Measurements from ENCODE around the gene ERC2.

ERC2 gene

GRCh38 chr3:56365905-56366640, 102.2 kb downstream of the ERC2 start:
- Histone ChIP-seq H3K27me3 (ENCODE audit: control insufficient read depth in 1 of 2, insufficient read depth in 2 of 2, low read length in 2 of 2) (no peaks in the 10 kb centered on the region), H3K4me3 (ENCODE audit: low read depth in 1 of 2, low read length in 2 of 2) (no peak overlapping the region), H3K9ac (ENCODE audit: low read length) (no peak overlapping the region), H3K4me1 (ENCODE audit: insufficient read depth, low read length) (no peaks in the 10 kb centered on the region), H3K9me3 (ENCODE audit: low read length) (no peaks in the 10 kb centered on the region), H3K27ac (ENCODE audit: low read depth, low read length) (no peak overlapping the region), H3K36me3 (ENCODE audit: insufficient read depth, low read length) (no peaks in the 10 kb centered on the region)

DNA sequence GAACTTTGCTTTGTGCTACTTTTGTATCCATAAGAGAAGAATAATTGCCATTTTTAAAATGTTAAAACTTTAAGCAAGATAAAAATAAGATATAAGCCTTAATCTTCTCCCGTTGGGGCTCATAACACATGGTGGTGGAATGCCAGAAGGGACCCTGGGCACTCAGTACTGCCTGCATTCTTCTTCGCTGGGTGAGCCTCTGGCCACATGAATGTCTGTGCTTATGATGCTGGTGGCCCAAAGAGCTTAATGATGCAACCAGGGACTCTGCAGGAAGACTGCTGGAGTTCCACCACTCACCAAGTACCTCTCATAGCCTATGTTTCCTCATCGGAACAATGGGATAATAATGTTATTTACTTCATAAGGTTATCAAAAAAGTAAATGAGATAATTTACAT, 103.6 kb downstream of the ERC2 start:
- H3K27ac ChIP-seq (ENCODE audit: low read depth, low read length), result no peak overlapping the region
- H3K4me1 ChIP-seq (ENCODE audit: insufficient read depth, low read length), result no peaks in the 10 kb centered on the region
- H3K4me3 ChIP-seq (ENCODE audit: low read depth in 1 of 2, low read length in 2 of 2), result no peak overlapping the region
- no peaks in the 10 kb centered on the region for H3K27me3 ChIP-seq (ENCODE audit: control insufficient read depth in 1 of 2, insufficient read depth in 2 of 2, low read length in 2 of 2)
- H3K36me3 ChIP-seq (ENCODE audit: insufficient read depth, low read length), result no peaks in the 10 kb centered on the region
- no peaks in the 10 kb centered on the region for H3K9me3 ChIP-seq (ENCODE audit: low read length)
- H3K9ac ChIP-seq (ENCODE audit: low read length), result no peak overlapping the region

DNA sequence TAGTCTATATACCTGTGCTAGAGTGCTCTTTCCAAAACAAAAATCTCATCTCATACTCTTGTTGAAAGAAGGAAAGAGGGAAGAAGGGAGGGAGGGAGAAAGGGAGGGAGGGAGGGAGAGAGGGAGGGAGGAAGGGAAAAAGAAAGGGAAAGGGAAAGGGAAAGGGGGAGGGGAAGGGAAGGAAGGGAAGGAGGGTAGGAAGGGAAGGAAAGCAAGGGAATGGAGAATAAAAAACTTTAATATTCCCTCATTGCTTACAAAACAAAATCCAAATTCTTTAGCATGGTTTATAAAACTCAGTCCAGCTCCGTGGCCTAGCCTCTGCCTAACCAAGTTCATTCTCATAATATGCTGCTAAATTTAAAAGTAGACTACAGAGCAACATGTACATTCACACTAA, 104.5 kb downstream of the ERC2 start:
- Histone ChIP-seq H3K27me3 (ENCODE audit: control insufficient read depth in 1 of 2, insufficient read depth in 2 of 2, low read length in 2 of 2) (no peaks in the 10 kb centered on the region), H3K9ac (ENCODE audit: low read length) (no peak overlapping the region), H3K36me3 (ENCODE audit: insufficient read depth, low read length) (no peaks in the 10 kb centered on the region), H3K4me3 (ENCODE audit: low read depth in 1 of 2, low read length in 2 of 2) (no peak overlapping the region), H3K27ac (ENCODE audit: low read depth, low read length) (no peak overlapping the region), H3K4me1 (ENCODE audit: insufficient read depth, low read length) (no peaks in the 10 kb centered on the region), H3K9me3 (ENCODE audit: low read length) (no peaks in the 10 kb centered on the region)

DNA sequence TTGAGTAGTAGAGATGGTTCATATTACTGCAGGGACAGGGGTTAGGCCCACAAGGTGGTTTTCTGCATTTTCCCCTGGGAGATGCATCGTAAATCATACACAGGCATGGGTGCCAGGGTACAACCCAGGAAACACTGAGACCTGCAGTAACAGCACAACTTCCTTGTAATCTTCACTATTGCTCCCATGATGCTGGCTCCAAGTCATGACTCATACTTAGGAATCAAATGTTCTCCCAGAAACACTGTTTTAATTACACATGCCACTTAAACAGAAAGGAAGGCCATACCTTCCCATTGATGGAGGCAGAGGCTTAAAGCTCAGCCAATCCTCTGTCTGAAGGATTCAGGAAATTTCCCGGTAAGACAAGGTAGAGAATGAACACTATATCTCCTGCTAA, 106.5 kb downstream of the ERC2 start:
- no peaks in the 10 kb centered on the region for H3K4me1 ChIP-seq (ENCODE audit: insufficient read depth, low read length)
- no peak overlapping the region for H3K4me3 ChIP-seq (ENCODE audit: low read depth in 1 of 2, low read length in 2 of 2)
- H3K27ac ChIP-seq (ENCODE audit: low read depth, low read length), result no peak overlapping the region
- no peak overlapping the region for H3K9ac ChIP-seq (ENCODE audit: low read length)
- no peaks in the 10 kb centered on the region for H3K27me3 ChIP-seq (ENCODE audit: control insufficient read depth in 1 of 2, insufficient read depth in 2 of 2, low read length in 2 of 2)
- H3K36me3 ChIP-seq (ENCODE audit: insufficient read depth, low read length), result no peaks in the 10 kb centered on the region
- H3K9me3 ChIP-seq (ENCODE audit: low read length), result no peaks in the 10 kb centered on the region

GRCh38 chr3:56357266-56357665, 111.0 kb downstream of the ERC2 start:
- Histone ChIP-seq H3K4me3 (ENCODE audit: low read depth in 1 of 2, low read length in 2 of 2) (no peak overlapping the region), H3K36me3 (ENCODE audit: insufficient read depth, low read length) (no peaks in the 10 kb centered on the region), H3K27me3 (ENCODE audit: control insufficient read depth in 1 of 2, insufficient read depth in 2 of 2, low read length in 2 of 2) (no peaks in the 10 kb centered on the region), H3K9me3 (ENCODE audit: low read length) (no peaks in the 10 kb centered on the region), H3K27ac (ENCODE audit: low read depth, low read length) (no peak overlapping the region), H3K4me1 (ENCODE audit: insufficient read depth, low read length) (no peaks in the 10 kb centered on the region), H3K9ac (ENCODE audit: low read length) (no peak overlapping the region)

DNA sequence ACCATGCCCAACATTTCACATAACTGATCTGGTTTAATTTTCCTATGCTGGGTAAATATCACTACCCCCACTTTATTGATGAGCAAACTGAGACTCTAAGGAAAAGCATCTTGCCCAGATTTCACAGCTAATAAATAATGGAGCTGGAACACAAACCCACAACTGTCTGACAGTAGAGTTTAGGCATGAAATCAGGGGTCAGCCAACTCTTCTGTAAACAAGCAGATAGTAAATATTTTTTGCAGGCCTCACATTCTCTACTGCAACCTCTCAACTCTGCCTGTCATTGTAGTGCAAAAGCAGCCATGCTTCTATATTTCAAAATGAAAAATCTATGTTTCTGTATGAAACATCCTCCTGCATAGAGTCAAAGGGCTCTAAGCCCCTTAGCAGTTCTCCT, 111.5 kb downstream of the ERC2 start:
- Histone ChIP-seq H3K9ac (ENCODE audit: low read length) (no peak overlapping the region), H3K27me3 (ENCODE audit: control insufficient read depth in 1 of 2, insufficient read depth in 2 of 2, low read length in 2 of 2) (no peaks in the 10 kb centered on the region), H3K4me3 (ENCODE audit: low read depth in 1 of 2, low read length in 2 of 2) (no peak overlapping the region), H3K27ac (ENCODE audit: low read depth, low read length) (no peak overlapping the region), H3K36me3 (ENCODE audit: insufficient read depth, low read length) (no peaks in the 10 kb centered on the region), H3K4me1 (ENCODE audit: insufficient read depth, low read length) (no peaks in the 10 kb centered on the region), H3K9me3 (ENCODE audit: low read length) (no peaks in the 10 kb centered on the region)

DNA sequence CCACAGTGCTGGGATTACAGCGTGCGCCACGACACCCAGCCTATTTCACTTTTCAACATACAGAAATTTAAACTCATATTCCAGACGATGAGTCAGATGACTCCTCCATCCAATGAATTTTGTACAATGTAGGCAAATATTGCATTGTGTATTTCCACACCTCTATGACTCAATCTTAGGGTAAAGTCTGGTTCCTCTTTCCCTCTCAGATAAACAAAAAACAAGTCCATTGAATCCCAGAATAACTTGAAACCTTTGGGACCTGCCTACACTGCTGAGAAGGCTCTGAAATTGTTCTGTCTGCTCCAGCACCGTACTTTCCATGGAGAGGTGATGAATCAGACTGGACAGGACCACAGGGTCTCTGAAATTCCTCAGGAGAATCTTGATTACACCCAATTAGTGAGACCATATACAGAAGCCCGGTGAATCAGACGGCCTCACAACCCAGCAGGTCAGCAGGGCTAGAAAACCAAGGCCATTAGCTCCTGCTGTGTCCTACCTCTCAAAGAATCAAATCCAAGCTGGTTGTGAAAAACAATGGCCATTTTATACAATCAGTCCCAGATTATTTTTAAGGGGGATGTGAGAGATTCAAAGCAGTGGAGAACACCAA, 112.6 kb downstream of the ERC2 start:
- H3K27ac ChIP-seq (ENCODE audit: low read depth, low read length), result no peak overlapping the region
- no peaks in the 10 kb centered on the region for H3K4me1 ChIP-seq (ENCODE audit: insufficient read depth, low read length)
- H3K4me3 ChIP-seq (ENCODE audit: low read depth in 1 of 2, low read length in 2 of 2), result no peak overlapping the region
- H3K9ac ChIP-seq (ENCODE audit: low read length), result no peak overlapping the region
- H3K36me3 ChIP-seq (ENCODE audit: insufficient read depth, low read length), result no peaks in the 10 kb centered on the region
- no peaks in the 10 kb centered on the region for H3K27me3 ChIP-seq (ENCODE audit: control insufficient read depth in 1 of 2, insufficient read depth in 2 of 2, low read length in 2 of 2)
- H3K9me3 ChIP-seq (ENCODE audit: low read length), result no peaks in the 10 kb centered on the region

DNA sequence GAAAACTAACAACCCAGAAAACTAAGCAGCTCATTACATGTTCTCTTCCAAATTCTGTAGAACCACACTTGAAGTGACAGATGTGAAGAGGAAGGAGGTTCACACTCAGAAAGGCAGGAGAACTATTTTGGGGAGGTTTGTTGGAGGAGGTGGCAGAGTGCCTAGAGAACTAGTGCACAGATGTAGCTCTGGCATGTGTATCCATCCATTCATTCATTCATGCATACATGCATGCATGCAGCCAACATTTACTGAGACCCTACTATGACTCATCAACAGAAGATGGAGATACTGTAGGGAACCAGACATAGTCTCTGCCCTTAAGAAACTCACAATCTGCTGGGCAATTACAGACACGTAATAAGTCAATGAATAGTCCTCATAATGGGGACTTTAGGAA, 116.7 kb downstream of the ERC2 start:
- Histone ChIP-seq H3K4me1 (ENCODE audit: insufficient read depth, low read length) (no peaks in the 10 kb centered on the region), H3K9ac (ENCODE audit: low read length) (no peak overlapping the region), H3K36me3 (ENCODE audit: insufficient read depth, low read length) (no peaks in the 10 kb centered on the region), H3K27ac (ENCODE audit: low read depth, low read length) (no peak overlapping the region), H3K4me3 (ENCODE audit: low read depth in 1 of 2, low read length in 2 of 2) (no peak overlapping the region), H3K9me3 (ENCODE audit: low read length) (no peaks in the 10 kb centered on the region), H3K27me3 (ENCODE audit: control insufficient read depth in 1 of 2, insufficient read depth in 2 of 2, low read length in 2 of 2) (no peaks in the 10 kb centered on the region)

DNA sequence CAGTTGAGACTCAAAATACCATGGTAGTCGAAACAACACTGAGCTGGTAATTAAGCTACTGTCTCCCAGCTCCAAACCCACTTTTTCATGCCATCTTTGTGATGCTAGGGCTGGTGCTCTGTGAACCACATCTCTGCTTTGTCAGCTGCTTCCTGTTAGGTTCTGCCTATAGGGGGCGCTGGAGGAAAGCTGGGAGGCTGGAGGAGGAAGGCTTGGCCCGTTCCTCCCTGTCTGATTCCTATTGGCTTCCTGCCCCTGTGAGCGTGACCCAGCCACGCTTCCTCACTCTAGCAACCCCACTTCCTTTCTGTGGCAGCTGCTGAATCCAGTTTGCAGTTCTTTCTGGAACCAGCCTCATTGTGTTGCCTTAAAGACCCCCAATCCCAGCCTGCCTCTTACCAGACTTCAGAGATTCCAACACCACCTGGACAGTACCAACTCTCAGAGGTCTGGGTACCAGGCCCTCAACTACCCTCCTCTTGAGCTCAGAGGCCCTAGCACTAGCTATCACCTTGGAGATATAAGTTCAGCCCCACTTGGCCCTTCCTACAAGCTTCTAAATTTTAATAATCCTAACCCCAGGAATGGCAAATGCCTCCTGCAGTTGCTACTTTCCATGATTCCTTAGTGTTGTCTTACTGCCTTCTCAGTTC, 120.9 kb downstream of the ERC2 start:
- H3K9ac ChIP-seq (ENCODE audit: low read length), result no peak overlapping the region
- no peaks in the 10 kb centered on the region for H3K36me3 ChIP-seq (ENCODE audit: insufficient read depth, low read length)
- H3K9me3 ChIP-seq (ENCODE audit: low read length), result no peaks in the 10 kb centered on the region
- H3K27ac ChIP-seq (ENCODE audit: low read depth, low read length), result no peak overlapping the region
- no peaks in the 10 kb centered on the region for H3K27me3 ChIP-seq (ENCODE audit: control insufficient read depth in 1 of 2, insufficient read depth in 2 of 2, low read length in 2 of 2)
- H3K4me3 ChIP-seq (ENCODE audit: low read depth in 1 of 2, low read length in 2 of 2), result no peak overlapping the region
- H3K4me1 ChIP-seq (ENCODE audit: insufficient read depth, low read length), result no peaks in the 10 kb centered on the region

- no peaks in the 10 kb centered on the region for H3K36me3 ChIP-seq (ENCODE audit: insufficient read depth, low read length)
- no peaks in the 10 kb centered on the region for H3K27me3 ChIP-seq (ENCODE audit: control insufficient read depth in 1 of 2, insufficient read depth in 2 of 2, low read length in 2 of 2)
- no peak overlapping the region for H3K4me3 ChIP-seq (ENCODE audit: low read depth in 1 of 2, low read length in 2 of 2)
- no peak overlapping the region for H3K9ac ChIP-seq (ENCODE audit: low read length)
- no peaks in the 10 kb centered on the region for H3K9me3 ChIP-seq (ENCODE audit: low read length)
- H3K4me1 ChIP-seq (ENCODE audit: insufficient read depth, low read length), result no peaks in the 10 kb centered on the region
- H3K27ac ChIP-seq (ENCODE audit: low read depth, low read length), result no peak overlapping the region
Observed at GRCh38 chr3:56342475-56342874, 125.8 kb downstream of the ERC2 start.

- Histone ChIP-seq H3K36me3 (ENCODE audit: insufficient read depth, low read length) (no peaks in the 10 kb centered on the region), H3K27me3 (ENCODE audit: control insufficient read depth in 1 of 2, insufficient read depth in 2 of 2, low read length in 2 of 2) (no peaks in the 10 kb centered on the region), H3K27ac (ENCODE audit: low read depth, low read length) (no peak overlapping the region), H3K9me3 (ENCODE audit: low read length) (no peaks in the 10 kb centered on the region), H3K4me1 (ENCODE audit: insufficient read depth, low read length) (no peaks in the 10 kb centered on the region), H3K4me3 (ENCODE audit: low read depth in 1 of 2, low read length in 2 of 2) (no peak overlapping the region), H3K9ac (ENCODE audit: low read length) (no peak overlapping the region)
Observed at GRCh38 chr3:56339671-56340070, 128.6 kb downstream of the ERC2 start.

GRCh38 chr3:56339244-56339643, 129.0 kb downstream of the ERC2 start:
- Histone ChIP-seq H3K9me3 (ENCODE audit: low read length) (no peaks in the 10 kb centered on the region), H3K9ac (ENCODE audit: low read length) (no peak overlapping the region), H3K4me1 (ENCODE audit: insufficient read depth, low read length) (no peaks in the 10 kb centered on the region), H3K36me3 (ENCODE audit: insufficient read depth, low read length) (no peaks in the 10 kb centered on the region), H3K27ac (ENCODE audit: low read depth, low read length) (no peak overlapping the region), H3K27me3 (ENCODE audit: control insufficient read depth in 1 of 2, insufficient read depth in 2 of 2, low read length in 2 of 2) (no peaks in the 10 kb centered on the region), H3K4me3 (ENCODE audit: low read depth in 1 of 2, low read length in 2 of 2) (no peak overlapping the region)

Data from muscle layer of colon (tissue), 2 donors.